ENCODE results near the gene TUBG1. TPM values are rescaled to one million over a fixed set of nuclear protein-coding genes. Genes with fewer than 3 reads are reported as not detected.

The TUBG1 gene
- total and polyA plus RNA-seq, 11 donors: 31.5 to 112 (median 49.3) TPM

DNA sequence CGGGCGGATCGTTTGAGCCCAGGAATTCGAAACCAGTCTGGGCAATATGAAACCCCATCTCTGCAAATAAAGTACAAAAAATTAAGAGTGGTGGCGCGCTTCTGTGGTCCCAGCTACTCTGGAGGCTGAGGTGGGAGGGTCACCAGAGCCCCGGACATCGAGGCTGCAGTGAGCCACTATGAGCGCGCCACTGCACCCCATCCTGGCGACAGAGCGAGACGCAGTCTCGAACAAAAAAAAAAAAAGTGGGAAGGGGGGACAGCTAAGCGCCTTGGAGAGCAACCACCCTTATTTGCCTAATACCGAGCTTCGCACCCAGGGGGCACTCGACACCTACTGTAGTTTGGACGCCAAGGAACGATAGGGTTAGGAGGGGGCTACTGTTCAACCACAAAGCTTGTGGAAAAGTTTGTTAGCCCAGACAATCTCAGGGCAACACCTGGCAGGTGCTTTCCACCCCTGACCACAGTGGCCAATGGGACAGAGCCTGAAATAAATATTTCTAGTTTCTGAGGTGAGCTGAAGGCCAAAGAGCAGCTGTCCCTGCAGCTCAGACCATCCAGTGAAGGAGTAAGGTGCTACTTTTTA, 31.1 kb upstream of the TUBG1 start:
- peak overlapping the region; percentile 49 to 96 (median 66) for H3K4me3 ChIP-seq
- no peaks in the 10 kb centered on the region for H3K27me3 ChIP-seq
- 0 to 2% (median 1%) methylated on average over 20 of the region's 20 CpGs for WGBS, 4 donors
- H3K36me3 ChIP-seq: peaks cover 0 to 69% (median 61%) of the 10 kb centered on the region in 9 donors
- no peak for TF ChIP-seq POLR2A (IDR thresholded peaks at IDR 0.05)
- TF ChIP-seq, protein P1, sequence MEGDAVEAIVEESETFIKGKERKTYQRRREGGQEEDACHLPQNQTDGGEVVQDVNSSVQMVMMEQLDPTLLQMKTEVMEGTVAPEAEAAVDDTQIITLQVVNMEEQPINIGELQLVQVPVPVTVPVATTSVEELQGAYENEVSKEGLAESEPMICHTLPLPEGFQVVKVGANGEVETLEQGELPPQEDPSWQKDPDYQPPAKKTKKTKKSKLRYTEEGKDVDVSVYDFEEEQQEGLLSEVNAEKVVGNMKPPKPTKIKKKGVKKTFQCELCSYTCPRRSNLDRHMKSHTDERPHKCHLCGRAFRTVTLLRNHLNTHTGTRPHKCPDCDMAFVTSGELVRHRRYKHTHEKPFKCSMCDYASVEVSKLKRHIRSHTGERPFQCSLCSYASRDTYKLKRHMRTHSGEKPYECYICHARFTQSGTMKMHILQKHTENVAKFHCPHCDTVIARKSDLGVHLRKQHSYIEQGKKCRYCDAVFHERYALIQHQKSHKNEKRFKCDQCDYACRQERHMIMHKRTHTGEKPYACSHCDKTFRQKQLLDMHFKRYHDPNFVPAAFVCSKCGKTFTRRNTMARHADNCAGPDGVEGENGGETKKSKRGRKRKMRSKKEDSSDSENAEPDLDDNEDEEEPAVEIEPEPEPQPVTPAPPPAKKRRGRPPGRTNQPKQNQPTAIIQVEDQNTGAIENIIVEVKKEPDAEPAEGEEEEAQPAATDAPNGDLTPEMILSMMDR (IDR thresholded peaks at IDR 0.05): peak; percentile 46 to 78 (median 71)
- H3K4me1 ChIP-seq: peaks cover 0 to 32% (median 14%) of the 10 kb centered on the region in 12 donors
- peak overlapping the region; percentile 83 to 99 (median 90) for H3K27ac ChIP-seq
- DNase-seq (peak; percentile 65 to 76 (median 68)), ATAC-seq (peak; percentile 65 to 82 (median 70))
- no peaks in the 10 kb centered on the region for H3K9me3 ChIP-seq
- intact Hi-C loops (cut with DNase I): loop anchor here in 8 of 10 donors (1.0 to 10.0 kb wide), 7 partner anchors 30 to 359 kb away; partner anchors contain the start of genes RAMP2 (in 3 of the 8), PLEKHH3 (in 2 of the 8), RETREG3 (in 1 of the 8) and TUBG1 (in 1 of the 8)

DNA sequence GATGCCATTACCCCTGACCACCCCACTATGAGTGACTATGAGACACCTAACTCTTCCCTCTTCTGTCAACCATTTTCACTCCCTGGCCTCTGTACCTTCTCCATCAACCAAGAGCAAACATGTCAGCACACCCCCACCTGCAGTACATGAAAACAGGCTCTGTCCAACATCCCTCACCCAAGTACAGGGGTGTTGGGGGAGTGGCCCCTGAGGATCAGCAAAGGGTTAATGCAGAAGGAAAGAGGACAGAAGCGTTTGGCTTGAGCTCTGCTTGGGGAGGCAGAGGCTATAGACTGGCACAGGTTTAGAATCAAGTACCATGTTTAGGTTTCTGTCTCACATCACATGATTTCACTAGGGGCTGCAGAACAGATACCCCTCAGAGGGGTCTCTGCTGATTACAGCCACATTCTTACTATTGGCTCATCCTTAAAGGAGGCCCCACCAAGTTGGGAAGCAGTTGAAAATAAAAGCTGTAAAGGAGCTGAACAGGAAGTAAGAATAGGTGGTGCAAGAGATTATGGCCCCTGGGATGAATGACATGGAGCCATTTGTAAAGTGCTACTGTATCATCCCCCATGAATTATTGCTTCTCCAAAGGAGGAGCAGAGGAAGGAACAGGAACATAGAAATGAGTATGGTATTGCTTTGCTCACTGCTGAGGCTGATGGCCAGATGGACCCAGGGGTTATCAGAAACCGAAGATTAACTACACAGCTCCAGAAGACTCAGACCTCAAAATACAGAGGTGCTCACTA, 29.5 kb upstream of the TUBG1 start:
- ATAC-seq: no peak
- no peak overlapping the region for H3K27ac ChIP-seq
- peaks cover 0 to 69% (median 63%) of the 10 kb centered on the region in 9 donors for H3K36me3 ChIP-seq
- TF ChIP-seq, protein P1 (IDR thresholded peaks at IDR 0.05): no peak
- no peak for TF ChIP-seq POLR2A (IDR thresholded peaks at IDR 0.05)
- intact Hi-C loops (cut with DNase I): loop anchor here (2.0 to 10.0 kb wide), 10 partner anchors 29 to 415 kb away; partner anchors contain the start of genes RAMP2 (in 5 of the 10), PLEKHH3 (in 2 of the 10), CCR10 (in 1 of the 10) and CNTNAP1 (in 1 of the 10)
- DNase-seq: peak in 1 of 5 donors; percentile 26
- H3K4me3 ChIP-seq: no peak overlapping the region
- H3K4me1 ChIP-seq: peaks cover 0 to 37% (median 14%) of the 10 kb centered on the region in 12 donors
- H3K27me3 ChIP-seq: no peaks in the 10 kb centered on the region
- no peaks in the 10 kb centered on the region for H3K9me3 ChIP-seq
- WGBS, 4 donors: 51 to 52% (median 52%) methylated on average over 2 of the region's 2 CpGs

DNA sequence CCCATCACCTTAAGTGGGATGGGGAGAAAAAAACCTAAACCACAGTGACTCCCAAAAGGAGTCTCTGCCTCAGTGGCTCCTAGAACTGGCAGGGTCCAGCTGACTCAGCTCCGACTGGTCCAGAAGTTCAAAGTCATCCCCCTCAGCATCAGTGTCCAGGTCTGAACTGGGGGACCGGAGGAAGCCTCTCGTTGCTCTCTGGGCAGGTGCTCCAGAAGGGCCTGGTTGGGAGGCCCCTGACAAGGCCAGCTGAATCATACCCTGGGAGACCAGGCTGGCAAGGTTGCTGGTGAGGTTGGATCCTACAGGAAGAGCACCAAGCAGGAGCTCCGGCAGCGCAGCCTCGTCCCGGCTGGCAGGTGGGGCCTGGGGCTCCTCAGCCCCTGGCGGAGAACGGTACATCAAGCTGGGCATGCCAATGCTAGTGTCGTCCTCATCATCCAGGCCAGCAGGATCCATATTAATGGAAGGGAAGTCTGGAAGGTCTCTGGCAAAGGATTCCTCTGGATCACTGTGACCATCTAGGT, 27.7 kb upstream of the TUBG1 start:
- intact Hi-C loops (cut with DNase I): loop anchor here in 5 of 10 donors (5.0 to 10.0 kb wide), 6 partner anchors 103 to 413 kb away; partner anchors contain the start of genes RAMP2 (in 2 of the 5), CCR10 (in 1 of the 5), CNTNAP1 (in 1 of the 5) and RPL27 (in 1 of the 5)
- no peak overlapping the region for H3K27ac ChIP-seq
- H3K4me3 ChIP-seq: no peak overlapping the region
- H3K27me3 ChIP-seq: no peaks in the 10 kb centered on the region
- 75 to 93% (median 90%) methylated on average over 3 to 10 of the region's 10 CpGs for WGBS, 4 donors
- DNase-seq (peak in 1 of 5 donors; percentile 39), ATAC-seq (no peak)
- H3K4me1 ChIP-seq: peaks cover 0 to 44% (median 16%) of the 10 kb centered on the region in 12 donors
- no peaks in the 10 kb centered on the region for H3K9me3 ChIP-seq
- peaks cover 0 to 81% (median 70%) of the 10 kb centered on the region in 9 donors for H3K36me3 ChIP-seq
- no peak for TF ChIP-seq POLR2A (IDR thresholded peaks at IDR 0.05)
- TF ChIP-seq, protein P1 (IDR thresholded peaks at IDR 0.05): no peak

Data from heart left ventricle (tissue), 16 donors.